Inferior parietal cortex (tissue), 1 donor: Measurements from ENCODE around the gene CLCNKA.
"Not testable (repeated sequence)": the region's sequence is repeated elsewhere in the genome, so short reads cannot be mapped to it uniquely, and the experiment has no call there.

ENCODE experiments used
- DNase-seq: peaks from one replicate; pipeline ENCODE4 v3.0.0-alpha.2; 2016; ENCODE audit errors: extremely low spot score

The CLCNKA gene

GRCh38 chr1:16017461-16018303, 4.2 kb upstream of the CLCNKA start, which contains the start of gene HSPB7:
Gene HSPB7, minus strand, starts transcription at chr1:16018043. Its CDS starts 80 bp downstream, at chr1:16017963.
- no peak for DNase-seq

GRCh38 chr1:16018308-16018707, 3.5 kb upstream of the CLCNKA start:
- no peak for DNase-seq

GRCh38 chr1:16018749-16019643, 2.8 kb upstream of the CLCNKA start:
- no peak for DNase-seq

- no peak for DNase-seq
These were observed 2.1 kb upstream of the CLCNKA start for GRCh38 chr1:16019644-16020277.

- no peak for DNase-seq
These were observed 1.5 kb upstream of the CLCNKA start for GRCh38 chr1:16020325-16020724.

- DNase-seq = not testable (repeated sequence)
These were observed 958 bp upstream of the CLCNKA start for GRCh38 chr1:16020878-16021277.

- DNase-seq = no peak
These were observed 557 bp downstream of the CLCNKA start for GRCh38 chr1:16022393-16022792.

GRCh38 chr1:16023050-16023653, 1.3 kb downstream of the CLCNKA start:
- DNase-seq = no peak

GRCh38 chr1:16026302-16026701, 4.5 kb downstream of the CLCNKA start:
- DNase-seq = not testable (repeated sequence)

- DNase-seq = no peak
These were observed 5.1 kb downstream of the CLCNKA start for GRCh38 chr1:16026723-16027484.

- DNase-seq = no peak
These were observed 6.6 kb downstream of the CLCNKA start for GRCh38 chr1:16028237-16029002.

- not testable (repeated sequence) for DNase-seq
These were observed 7.1 kb downstream of the CLCNKA start for GRCh38 chr1:16029003-16029268.

- DNase-seq = no peak
These were observed 7.5 kb downstream of the CLCNKA start for GRCh38 chr1:16029288-16029687.

GRCh38 chr1:16031551-16031950, 9.7 kb downstream of the CLCNKA start:
- DNase-seq = no peak

GRCh38 chr1:16032388-16033102, 10.7 kb downstream of the CLCNKA start:
- peak; percentile 75 for DNase-seq

- not testable (repeated sequence) for DNase-seq
These were observed 11.3 kb downstream of the CLCNKA start for GRCh38 chr1:16033103-16033632.

GRCh38 chr1:16036461-16036860, 14.6 kb downstream of the CLCNKA start:
- not testable (repeated sequence) for DNase-seq

- DNase-seq = no peak
These were observed 16.7 kb downstream of the CLCNKA start for GRCh38 chr1:16038620-16038912.

GRCh38 chr1:16039871-16040270, 18.0 kb downstream of the CLCNKA start:
- DNase-seq = not testable (repeated sequence)

- DNase-seq = no peak
These were observed 19.4 kb downstream of the CLCNKA start for GRCh38 chr1:16041200-16041599.
